CMK (cell line): Measurements from ENCODE around the gene CDH1.
"Not testable (repeated sequence)": the region's sequence is repeated elsewhere in the genome, so short reads cannot be mapped to it uniquely, and the experiment has no call there.

Experiments used
- DNase-seq: peaks from one replicate; pipeline ENCODE4 v3.0.0-alpha.2; 2010; ENCODE audit warnings: low read depth

Gene CDH1

GRCh38 chr16:68737046-68737729 is at the start of gene CDH1:
TSS of gene CDH1 (plus strand) at chr16:68737292. CDS start at chr16:68737416, 124 bp downstream.
- no peak for DNase-seq

DNA sequence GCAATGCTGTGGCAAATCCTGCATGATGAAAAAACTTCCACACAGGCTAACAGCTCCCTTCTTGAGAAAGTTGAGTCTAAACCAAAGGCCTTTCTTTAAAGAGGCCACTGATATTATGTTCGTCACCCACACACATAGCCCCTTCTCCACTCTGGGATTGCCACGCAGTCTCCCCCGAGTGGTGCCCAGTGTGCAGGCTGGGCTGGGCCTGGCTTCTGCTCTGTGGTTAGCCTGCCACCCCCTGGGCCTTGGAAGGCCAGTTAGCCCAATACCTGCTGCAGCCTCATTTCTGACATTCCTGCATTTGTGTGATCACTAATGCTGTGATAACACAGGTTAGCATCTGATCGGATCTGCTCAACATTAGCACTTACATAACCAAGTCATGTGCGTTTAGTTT is 47.2 kb upstream of the CDH1 start:
- no peak for DNase-seq

GRCh38 chr16:68695575-68695974 is 41.5 kb upstream of the CDH1 start:
- DNase-seq = no peak

DNA sequence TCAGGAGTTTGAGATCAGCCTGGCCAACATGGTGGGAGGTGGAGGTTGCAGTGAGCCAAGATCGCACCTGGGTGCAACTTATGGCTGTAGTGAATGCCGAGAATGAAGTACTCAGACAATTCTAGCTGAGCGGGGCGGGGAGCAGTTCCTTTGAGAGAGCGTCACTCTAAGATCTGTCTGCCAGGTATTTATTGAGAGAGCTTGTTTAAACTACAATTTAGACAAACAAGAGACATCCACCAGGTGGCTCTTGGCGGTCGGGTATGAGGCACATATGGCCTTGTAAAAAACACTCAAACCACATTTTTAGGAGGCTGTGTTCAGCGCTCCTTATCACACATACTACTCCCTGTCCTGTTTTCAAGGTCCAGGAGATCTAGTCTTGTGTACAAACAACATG is 40.6 kb upstream of the CDH1 start:
- no peak for DNase-seq

GRCh38 chr16:68698091-68698490 is 39.0 kb upstream of the CDH1 start:
- DNase-seq = no peak

DNA sequence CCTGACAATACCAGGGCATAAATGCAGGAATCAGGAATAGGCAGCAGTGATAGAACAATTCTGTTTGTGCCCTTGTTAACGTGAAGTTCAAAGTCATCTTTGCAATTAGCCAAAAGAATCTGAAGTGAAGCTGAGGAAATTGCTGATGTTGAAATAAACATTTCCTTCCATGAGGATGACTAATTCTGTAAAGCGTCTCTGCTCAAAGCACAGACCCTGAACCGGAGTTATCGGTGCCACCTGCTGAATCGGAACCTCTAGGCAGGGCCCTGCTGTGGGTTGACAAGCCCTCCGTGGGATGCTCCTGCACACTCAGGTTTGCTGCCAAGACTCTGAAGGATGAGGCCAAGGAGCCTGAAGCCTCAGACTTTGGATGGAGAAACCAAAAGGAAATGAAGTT is 37.0 kb upstream of the CDH1 start:
- no peak for DNase-seq

GRCh38 chr16:68700831-68701230 is 36.3 kb upstream of the CDH1 start:
- no peak for DNase-seq

DNA sequence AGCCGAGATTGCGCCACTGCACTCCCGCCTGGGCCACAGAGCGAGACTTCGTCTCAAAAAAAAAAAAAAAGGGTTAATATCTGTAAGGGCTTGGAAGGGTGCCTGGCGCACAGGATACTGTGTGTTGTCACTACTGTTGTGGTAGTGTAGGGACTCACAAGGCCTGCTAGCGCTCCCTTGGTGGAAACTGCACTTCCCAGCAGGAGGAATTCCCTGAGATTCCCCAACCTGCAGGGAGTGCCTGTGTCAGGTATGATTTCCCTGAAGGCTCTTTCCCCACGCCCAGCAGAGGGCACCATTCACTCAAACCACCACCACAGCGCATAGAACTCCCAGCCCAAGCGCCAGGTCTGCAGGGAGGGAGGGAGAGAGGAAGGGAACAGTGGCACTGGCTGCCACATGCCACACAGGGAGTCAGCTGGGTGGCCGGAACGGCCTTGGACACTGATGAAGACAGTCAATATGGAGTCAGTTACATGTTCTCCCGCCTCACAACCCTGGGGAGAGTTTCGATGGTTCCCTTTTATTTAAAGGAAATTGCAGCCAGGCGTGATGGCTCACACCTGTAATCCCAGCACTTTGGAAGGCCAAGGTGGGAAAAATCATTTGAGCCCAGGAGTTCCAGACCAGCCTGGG is 32.7 kb upstream of the CDH1 start:
- DNase-seq = peak; percentile 30

DNA sequence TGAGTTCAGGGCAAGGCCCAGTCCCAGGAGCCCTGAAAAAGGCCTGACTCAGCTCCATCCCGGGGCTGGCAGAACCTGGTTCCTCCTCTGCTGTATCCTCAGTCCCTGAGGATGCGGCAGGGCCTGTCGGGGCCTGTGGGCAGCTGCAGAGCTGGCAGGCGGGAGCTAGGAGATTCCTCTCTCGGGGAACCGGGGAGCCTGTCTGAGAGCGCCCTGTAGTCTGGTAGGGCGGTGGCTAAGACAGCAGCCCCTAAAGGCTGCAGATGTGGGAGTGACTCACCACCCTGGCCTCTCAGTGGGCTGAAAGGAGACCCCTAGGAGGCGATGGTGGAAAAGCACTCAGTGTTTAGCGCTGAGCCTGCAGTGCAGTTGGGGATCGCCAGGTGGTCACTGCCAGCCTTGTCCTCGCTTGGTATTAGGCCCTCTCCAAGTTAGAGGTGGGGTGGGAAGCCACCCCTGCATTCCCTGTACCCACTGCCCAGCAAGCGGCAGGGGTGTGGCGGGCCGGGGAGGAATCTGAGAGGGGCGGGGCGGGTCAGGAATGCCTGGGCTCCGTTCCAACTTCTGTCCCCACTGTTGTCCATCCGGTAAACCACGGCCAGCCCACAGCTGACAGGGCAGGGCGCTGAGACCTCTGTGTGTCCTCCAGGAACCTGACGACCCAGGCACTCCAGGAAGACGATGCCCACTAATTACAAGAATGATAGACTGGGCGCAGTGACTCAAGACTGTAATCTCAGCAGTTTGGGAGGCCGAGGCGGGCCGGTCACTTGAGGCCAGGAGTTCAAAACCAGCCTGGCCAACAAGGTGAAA is 29.5 kb upstream of the CDH1 start:
- no peak for DNase-seq

- no peak for DNase-seq
Measured at GRCh38 chr16:68710211-68710610, 26.9 kb upstream of the CDH1 start.

DNA sequence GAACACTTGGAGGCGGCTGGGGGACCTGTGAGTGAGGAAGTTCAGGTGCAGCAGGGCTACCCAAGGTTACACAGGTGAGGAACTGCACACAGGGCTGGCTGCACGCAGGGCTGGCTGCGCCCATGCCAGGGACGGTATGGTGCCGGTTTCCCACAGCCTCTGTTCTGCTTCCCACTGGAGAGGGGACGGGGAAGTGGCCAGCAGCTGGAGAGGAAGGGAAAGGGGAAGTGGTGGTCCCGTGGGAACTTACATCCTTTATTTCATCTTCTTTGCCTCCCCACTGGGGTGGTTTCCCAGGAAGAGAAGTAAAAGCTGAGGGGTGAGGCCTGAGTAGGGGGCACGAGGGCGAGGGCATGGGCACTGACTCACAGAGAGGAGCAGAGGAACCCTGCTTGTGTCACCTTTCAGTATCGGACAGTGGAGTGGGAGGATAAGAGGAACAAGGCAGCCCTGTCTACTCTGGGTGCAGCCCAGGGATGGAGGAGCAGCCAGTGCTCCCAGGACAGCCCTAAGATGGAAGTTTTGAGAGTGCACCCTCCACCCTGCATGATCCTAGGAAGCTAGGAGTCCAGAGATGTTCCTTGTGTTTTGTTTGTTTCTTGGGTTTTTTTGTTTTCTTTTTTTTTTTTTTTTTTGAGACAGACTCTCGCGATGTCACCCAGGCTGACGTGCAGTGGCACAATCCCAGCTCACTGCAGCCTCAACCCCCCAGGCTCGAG is 25.5 kb upstream of the CDH1 start:
- DNase-seq = no peak

DNA sequence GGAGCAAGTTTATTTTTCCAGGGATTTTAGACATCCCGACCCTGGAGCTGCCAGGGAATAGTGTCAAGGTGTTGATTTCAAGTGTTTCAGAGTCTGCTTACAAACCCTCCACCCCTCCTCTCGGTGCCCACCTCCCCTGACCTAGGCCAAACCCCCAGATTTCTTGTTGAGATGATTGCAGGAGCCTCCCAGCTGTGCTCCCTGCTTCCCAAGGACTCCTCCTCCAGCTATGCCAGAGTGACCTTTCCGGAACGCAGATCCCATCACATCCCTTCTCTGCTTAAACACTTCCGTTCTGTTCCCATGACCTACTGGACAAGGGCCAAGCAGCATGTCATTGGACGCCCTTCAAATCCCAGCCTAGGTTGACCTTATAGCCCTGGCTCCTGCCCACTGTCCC is 23.7 kb upstream of the CDH1 start:
- DNase-seq = no peak

- DNase-seq = no peak
Measured at GRCh38 chr16:68715471-68715870, 21.6 kb upstream of the CDH1 start.

DNA sequence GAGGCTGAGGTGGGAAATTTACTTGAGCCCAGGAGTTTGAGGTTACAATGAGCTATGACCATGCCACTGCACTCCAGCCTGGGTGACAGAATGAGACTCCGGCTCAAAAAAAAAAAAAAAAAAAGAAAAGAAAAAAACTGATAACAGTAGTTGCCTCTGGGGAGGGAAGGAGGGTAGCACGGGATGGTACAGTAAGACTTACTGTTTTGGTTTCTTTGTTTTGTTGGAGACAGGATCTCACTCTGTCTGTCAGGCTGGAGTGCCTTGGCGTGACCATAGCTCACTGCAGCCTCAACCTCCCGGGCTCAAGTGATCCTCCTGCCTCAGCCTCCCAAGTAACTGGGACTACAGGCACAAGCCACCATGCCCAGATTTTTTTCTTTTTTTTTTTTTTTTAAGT is 20.6 kb upstream of the CDH1 start:
- not testable (repeated sequence) for DNase-seq

GRCh38 chr16:68717684-68718083 is 19.4 kb upstream of the CDH1 start:
- no peak for DNase-seq

DNA sequence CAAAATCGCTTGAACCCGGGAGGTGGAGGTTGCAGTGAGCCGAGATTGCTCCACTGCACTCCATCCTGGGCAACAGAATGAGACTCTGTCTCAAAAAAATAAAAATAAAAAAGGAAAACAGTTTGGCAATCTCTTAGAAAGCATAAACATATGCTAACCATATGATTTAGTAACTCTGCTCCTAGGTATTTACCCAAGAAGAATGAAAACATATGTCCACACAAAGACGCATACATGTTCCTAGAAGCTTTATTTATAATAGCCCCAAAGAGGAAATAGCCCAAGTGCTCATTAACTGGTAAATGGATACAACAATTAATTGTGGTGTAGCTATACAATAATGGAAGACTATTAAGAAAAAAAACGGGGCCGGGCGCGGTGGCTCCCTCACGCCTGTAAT is 18.5 kb upstream of the CDH1 start:
- no peak for DNase-seq

DNA sequence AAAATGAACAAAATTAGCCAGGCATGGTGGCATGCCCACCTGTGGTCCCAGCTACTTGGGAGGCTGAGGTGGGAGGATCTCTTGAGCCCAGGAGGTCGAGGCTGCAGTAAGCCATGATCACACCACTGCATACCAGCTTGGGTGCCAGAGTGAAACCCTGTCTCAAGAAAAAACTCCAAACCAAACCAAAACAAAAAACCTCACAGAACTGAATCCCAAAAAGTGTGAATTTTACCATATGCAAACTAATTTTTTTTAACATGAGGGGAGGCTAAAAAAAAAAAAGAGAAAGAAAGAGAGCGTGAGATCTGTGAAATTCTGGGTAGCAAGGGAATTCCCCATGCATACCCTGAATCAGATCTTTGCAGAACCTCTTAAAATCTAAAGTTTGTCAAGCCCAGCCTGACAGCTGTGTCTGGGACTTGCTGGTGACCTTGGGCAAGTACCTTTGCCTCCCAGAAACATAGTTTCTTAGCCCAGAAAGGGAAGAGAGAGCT is 17.1 kb upstream of the CDH1 start:
- no peak for DNase-seq

DNA sequence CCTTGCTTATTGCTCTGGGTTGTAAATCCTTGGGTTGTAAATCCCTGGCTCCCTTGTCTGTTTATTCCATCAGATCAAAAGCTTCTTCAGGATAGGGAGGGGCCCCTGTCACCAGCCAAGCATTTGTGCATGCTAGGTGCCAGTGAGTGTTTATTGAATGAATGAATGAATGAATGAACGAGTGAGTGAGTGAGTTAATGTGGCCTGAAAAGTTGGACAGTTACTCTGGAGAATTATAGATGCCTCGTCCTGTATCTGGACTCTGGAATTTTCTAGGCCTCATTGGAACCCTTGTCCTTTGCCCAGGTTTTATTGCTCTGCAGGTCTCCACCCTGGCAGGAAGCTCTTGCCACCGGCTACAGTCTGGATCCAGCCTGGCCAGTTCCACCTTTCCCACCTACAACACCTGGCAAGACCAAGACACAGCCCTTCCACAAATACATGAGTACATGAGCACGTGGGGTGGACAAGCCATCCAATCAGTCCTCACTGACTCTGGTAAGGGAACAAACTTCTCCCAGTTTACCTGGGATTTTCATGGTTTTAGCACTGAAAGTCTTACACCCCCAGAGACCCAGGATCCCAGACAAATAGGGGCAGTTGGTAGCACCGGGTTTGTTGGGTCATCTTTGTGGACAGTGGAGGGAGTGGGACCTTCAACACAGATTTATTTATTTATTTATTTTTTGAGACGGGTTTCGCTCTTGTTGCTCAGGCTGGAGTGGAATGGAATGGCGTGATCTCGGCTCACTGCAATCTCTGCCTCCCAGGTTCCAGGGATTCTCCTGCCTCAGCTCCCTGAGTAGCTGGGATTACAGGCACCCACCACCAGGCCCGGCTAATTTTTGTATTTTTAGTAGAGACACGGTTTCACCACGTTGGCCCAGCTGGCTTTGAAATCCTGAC is 14.7 kb upstream of the CDH1 start:
- no peak for DNase-seq

GRCh38 chr16:68724797-68725196 is 12.3 kb upstream of the CDH1 start:
- no peak for DNase-seq

DNA sequence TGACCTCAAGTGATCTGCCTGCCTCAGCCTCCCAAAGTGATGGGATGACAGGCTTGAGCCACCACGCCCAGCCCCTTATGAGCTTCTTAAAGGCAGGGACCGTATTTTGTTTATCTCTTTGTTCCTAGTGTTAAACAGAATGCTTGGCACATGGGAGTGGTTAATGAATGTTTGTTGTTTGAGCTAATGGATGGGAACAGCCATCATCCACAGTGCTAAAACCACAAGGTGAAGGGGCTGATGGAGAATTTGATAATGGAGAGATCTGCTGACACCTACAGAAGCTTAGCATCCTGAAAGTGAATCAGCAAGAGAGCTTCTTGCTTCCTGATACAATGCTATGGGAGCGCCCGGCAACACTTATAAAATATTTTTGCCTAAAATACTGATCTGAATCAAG is 8.6 kb upstream of the CDH1 start:
- no peak for DNase-seq

GRCh38 chr16:68731637-68732036 is 5.5 kb upstream of the CDH1 start:
- DNase-seq = no peak
